GM23248 (cell line): ENCODE measurements around the gene SCAP. TPM values are rescaled to one million over a fixed set of nuclear protein-coding genes. Genes with fewer than 3 reads are reported as not detected.

ENCODE experiments used
- DNase-seq: peaks from one replicate; pipeline ENCODE4 v3.0.0-alpha.2; 2015
- H2AFZ ChIP-seq: fragments of 200-600 bp; sonication (generic); 2 replicates; pipeline ENCODE4 v1.6.1; 2016; ENCODE audit warnings: antibody characterized with exemption
- H3F3A ChIP-seq: fragments of 200-600 bp; sonication (generic); 2 replicates; pipeline ENCODE4 v1.6.1; 2016; ENCODE audit warnings: mild to moderate bottlenecking, antibody characterized with exemption, mixed run types; ENCODE audit not compliant: insufficient read depth
- H3K27ac ChIP-seq: fragments of 200-600 bp; sonication (generic); 2 replicates; pipeline ENCODE4 v1.5.1; 2016; ENCODE audit warnings: mild to moderate bottlenecking
- H3K27me3 ChIP-seq: fragments of 200-600 bp; sonication (generic); replicated peaks from 2 replicates; pipeline ENCODE4 v1.6.1; 2016; ENCODE audit warnings: mild to moderate bottlenecking; ENCODE audit not compliant: insufficient read depth
- H3K36me3 ChIP-seq: fragments of 200-600 bp; sonication (generic); 2 replicates; pipeline ENCODE4 v1.6.1; 2016; ENCODE audit warnings: low read depth, mild to moderate bottlenecking
- H3K4me1 ChIP-seq: fragments of 200-600 bp; sonication (generic); 2 replicates; pipeline ENCODE4 v1.6.1; 2016; ENCODE audit warnings: mild to moderate bottlenecking; ENCODE audit not compliant: insufficient read depth
- H3K4me2 ChIP-seq: fragments of 200-600 bp; sonication (generic); one replicate; pipeline ENCODE4 v1.6.1; 2016; ENCODE audit warnings: mild to moderate bottlenecking; ENCODE audit not compliant: unreplicated experiment
- H3K4me3 ChIP-seq: fragments of 200-600 bp; sonication (generic); 2 replicates; pipeline ENCODE4 v1.5.1; 2016; ENCODE audit warnings: mild to moderate bottlenecking
- H3K79me2 ChIP-seq: fragments of 200-600 bp; sonication (generic); 2 replicates; pipeline ENCODE4 v1.6.1; 2016; ENCODE audit warnings: mild to moderate bottlenecking; ENCODE audit not compliant: insufficient read depth
- H3K9ac ChIP-seq: fragments of 200-600 bp; sonication (generic); 2 replicates; pipeline ENCODE4 v1.6.1; 2016; ENCODE audit warnings: mild to moderate bottlenecking
- H3K9me2 ChIP-seq: fragments of 200-600 bp; sonication (generic); 2 replicates; pipeline ENCODE4 v1.6.1; 2016; ENCODE audit warnings: mixed run types, mild to moderate bottlenecking, moderate library complexity; ENCODE audit not compliant: insufficient read depth
- H3K9me3 ChIP-seq: fragments of 200-600 bp; sonication (generic); one replicate; pipeline ENCODE4 v1.6.1; 2017; ENCODE audit warnings: low read depth
- H4K20me1 ChIP-seq: fragments of 200-600 bp; sonication (generic); 2 replicates; pipeline ENCODE4 v1.6.0; 2016; ENCODE audit not compliant: insufficient read depth
- EZH2 ChIP-seq: fragments of 200-600 bp; sonication (generic); IDR thresholded peaks from 2 replicates; pipeline ENCODE4 v1.6.1; 2018; ENCODE audit warnings: antibody characterized with exemption, mild to moderate bottlenecking; ENCODE audit not compliant: insufficient read depth, poor library complexity, severe bottlenecking
- EZH2phosphoT487 ChIP-seq: fragments of 200-600 bp; sonication (generic); IDR thresholded peaks from 2 replicates; pipeline ENCODE4 v1.6.1; 2018; ENCODE audit warnings: antibody characterized with exemption, moderate library complexity, mild to moderate bottlenecking, low read depth; ENCODE audit not compliant: insufficient read depth
- WGBS, 2 experiments: methylation state at CpG; one replicate each; pipeline ENCODE4 v1.1.6; 2015 to 2017; ENCODE audit warnings: low lambda C conversion rate in 2 of 2, low coverage in 1 of 2; ENCODE audit errors: missing lambda C conversion rate in 2 of 2; 5-methylcytosine and 5-hydroxymethylcytosine counted together
- in situ Hi-C: fragments of 300-500 bp; cut with MboI; formaldehyde crosslinking; loops from 2 replicates; pipeline ENCODE4 v1.15.0; 2020
- polyA plus RNA-seq: library from polyadenylated mRNA; unstranded; fragments of >200 nt; fragmentation: Nextera tagmentation; extraction: Ambion mirVana; gene quantifications from 2 replicates; pipeline ENCODE4 v1.2.1, GENCODE V29; 2016
- total RNA-seq: library from RNA; depleted of rRNA; stranded (reverse); fragments of >200 nt; shearing (Covaris generic); gene quantifications from 2 replicates; pipeline ENCODE4 v1.2.3, GENCODE V29; 2014

Gene SCAP
- total and polyA plus RNA-seq, 2 experiments from 2014 or later: 34.7 to 70.1 TPM

DNA sequence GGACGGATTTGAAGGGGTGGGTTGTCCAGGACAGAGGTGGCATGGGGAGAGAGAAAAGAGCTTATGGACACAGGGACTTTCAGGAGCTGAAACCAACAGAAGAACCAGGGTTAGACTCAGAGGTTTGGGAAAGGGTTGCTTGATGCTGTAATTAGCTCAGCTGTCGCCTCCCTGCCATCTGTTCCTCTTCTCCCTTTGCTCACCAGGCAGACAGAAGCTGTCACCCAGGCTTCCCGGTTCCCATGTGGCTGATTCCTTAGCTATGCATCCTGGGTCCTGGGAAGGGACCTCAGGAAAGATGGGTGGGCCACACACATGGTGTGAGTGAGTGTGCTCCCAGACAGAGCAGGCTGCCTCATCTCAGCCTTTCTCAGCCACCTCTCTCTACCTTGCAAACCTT, 80.9 kb downstream of the SCAP start:
- H2AFZ ChIP-seq: no peak overlapping the region
- H4K20me1 ChIP-seq: peaks cover 7% of the 10 kb centered on the region
- peaks cover 95% of the 10 kb centered on the region for H3K79me2 ChIP-seq

DNA sequence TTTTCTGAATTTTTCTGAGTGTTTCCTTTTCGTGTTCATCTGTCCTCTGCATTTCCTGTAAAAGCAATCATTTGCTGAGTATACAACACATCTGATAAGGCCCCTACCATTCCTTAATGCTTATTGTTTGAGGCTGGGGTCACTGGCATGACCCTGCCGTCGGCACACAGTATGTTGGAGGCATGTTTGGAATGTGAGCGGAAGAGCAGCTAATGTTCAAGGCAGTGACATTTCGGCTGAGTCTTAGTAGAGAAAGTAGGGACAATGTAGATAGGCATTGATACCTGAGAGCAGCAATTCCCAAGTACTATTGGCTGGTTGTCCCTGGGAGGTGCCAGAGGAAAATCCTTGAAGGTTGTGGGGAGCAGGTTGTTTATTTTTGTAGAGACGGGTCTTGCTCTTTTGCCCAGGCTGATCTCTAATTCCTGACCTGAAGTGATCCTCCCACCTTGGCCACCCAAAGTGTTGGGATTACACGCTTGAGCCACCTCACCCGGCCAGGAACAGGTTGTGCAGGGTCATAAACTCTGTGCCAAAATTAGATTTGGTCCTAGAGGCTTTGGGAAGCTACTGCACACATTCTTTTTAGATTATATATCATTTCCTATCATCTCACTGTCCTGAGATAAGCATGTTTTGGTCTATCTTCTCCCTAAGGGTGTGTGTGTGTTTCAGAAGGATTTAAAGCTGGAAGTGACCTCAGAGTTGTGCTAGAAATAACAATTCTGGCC, 81.4 kb downstream of the SCAP start:
- H3K4me3 ChIP-seq: no peak overlapping the region
- in situ Hi-C loops: no loop called here
- H3K27ac ChIP-seq: no peak overlapping the region
- H3F3A ChIP-seq: peaks cover under 1% of the 10 kb centered on the region; the same call in 1 of the 2 replicates
- peaks cover 96% of the 10 kb centered on the region for H3K79me2 ChIP-seq
- no peak for TF ChIP-seq EZH2
- no peak for TF ChIP-seq EZH2phosphoT487
- H4K20me1 ChIP-seq: peaks cover 7% of the 10 kb centered on the region
- H3K4me2 ChIP-seq: no peak overlapping the region
- no peaks in the 10 kb centered on the region for H3K9me3 ChIP-seq
- H3K36me3 ChIP-seq: no peaks in the 10 kb centered on the region
- no peak for DNase-seq
- 73 to 75% methylated on average over 8 of the region's 8 CpGs for WGBS, 2 experiments
- H3K27me3 ChIP-seq: no peaks in the 10 kb centered on the region
- H3K9ac ChIP-seq: no peak overlapping the region
- no peak overlapping the region for H2AFZ ChIP-seq
- H3K9me2 ChIP-seq: no peaks in the 10 kb centered on the region
- peaks cover 12% of the 10 kb centered on the region for H3K4me1 ChIP-seq

More for the DNA sequence above, 80.9 kb downstream of the SCAP start:
- no peaks in the 10 kb centered on the region for H3K9me2 ChIP-seq
- WGBS, 2 experiments: 87 to 88% methylated on average over 3 of the region's 3 CpGs
- no peak overlapping the region for H3K27ac ChIP-seq
- TF ChIP-seq EZH2phosphoT487: no peak
- no peaks in the 10 kb centered on the region for H3K9me3 ChIP-seq
- no peak for DNase-seq
- peaks cover 15% of the 10 kb centered on the region for H3K4me1 ChIP-seq
- peaks cover 6% of the 10 kb centered on the region; the same call in 1 of the 2 replicates for H3F3A ChIP-seq
- no peak overlapping the region for H3K4me2 ChIP-seq
- no peaks in the 10 kb centered on the region for H3K36me3 ChIP-seq
- no peaks in the 10 kb centered on the region for H3K27me3 ChIP-seq
- in situ Hi-C loops: no loop called here
- H3K4me3 ChIP-seq: no peak overlapping the region
- H3K9ac ChIP-seq: no peak overlapping the region

DNA sequence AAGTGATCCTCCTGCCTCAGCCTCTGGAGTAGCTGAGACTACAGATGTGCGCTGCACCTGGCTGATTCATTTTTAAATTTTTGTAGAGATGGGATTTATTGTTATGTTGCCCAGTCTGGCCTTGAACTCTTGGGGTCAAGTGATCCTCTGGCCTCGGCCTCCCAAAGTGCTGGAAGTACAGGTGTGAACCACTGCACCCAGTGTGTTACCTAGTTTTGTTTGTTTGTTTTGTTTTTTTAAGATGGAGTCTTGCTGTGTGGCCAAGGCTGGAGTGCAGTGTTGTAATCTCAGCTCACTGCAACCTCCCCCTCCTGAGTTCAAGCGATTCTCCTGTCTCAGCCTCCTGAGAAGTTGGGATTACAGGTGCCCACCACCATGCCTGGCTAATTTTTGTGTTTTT, 82.8 kb downstream of the SCAP start:
- no peak overlapping the region for H3K9ac ChIP-seq
- no peaks in the 10 kb centered on the region for H3K27me3 ChIP-seq
- 0 out of 2 replicates have a peak, but pooled peaks cover 6% of the 10 kb centered on the region for H3K36me3 ChIP-seq
- H2AFZ ChIP-seq: no peak overlapping the region
- WGBS, 2 experiments: 97 to 98% methylated on average over 3 of the region's 3 CpGs
- no peak for TF ChIP-seq EZH2phosphoT487
- no peak for TF ChIP-seq EZH2
- no peak overlapping the region for H3K27ac ChIP-seq
- peaks cover 7% of the 10 kb centered on the region for H4K20me1 ChIP-seq
- no peaks in the 10 kb centered on the region for H3K9me3 ChIP-seq
- no peaks in the 10 kb centered on the region for H3F3A ChIP-seq
- H3K4me2 ChIP-seq: no peak overlapping the region
- no peak for DNase-seq
- H3K79me2 ChIP-seq: peaks cover 97% of the 10 kb centered on the region
- no peaks in the 10 kb centered on the region for H3K9me2 ChIP-seq
- no peak overlapping the region for H3K4me3 ChIP-seq
- in situ Hi-C loops: no loop called here
- H3K4me1 ChIP-seq: peaks cover 12% of the 10 kb centered on the region

DNA sequence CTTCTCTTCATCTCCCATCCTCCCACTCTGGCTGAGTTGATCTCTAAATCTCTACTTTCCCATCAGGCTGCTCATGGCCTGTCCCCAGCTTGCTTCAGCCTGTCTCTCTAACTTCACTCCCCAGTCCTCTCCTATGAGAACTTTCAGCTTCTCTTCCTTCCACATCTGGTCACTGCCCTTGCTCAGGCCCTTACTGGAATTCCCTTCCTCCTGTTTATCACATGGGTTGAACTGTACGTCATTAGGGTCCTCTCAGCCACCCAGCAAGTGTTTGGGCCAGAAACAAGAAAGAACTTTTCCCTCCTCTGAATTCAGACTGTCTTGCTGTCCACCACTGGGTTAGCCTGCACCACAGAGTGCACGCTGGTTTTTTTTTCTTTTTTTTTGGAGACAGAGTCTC, 89.9 kb downstream of the SCAP start:
- H4K20me1 ChIP-seq: no peaks in the 10 kb centered on the region; the same call in none of the 2 replicates
- TF ChIP-seq EZH2 (no peak), EZH2phosphoT487 (no peak)
- peaks cover 4% of the 10 kb centered on the region; the same call in 1 of the 2 replicates for H3F3A ChIP-seq
- H3K9me3 ChIP-seq: no peaks in the 10 kb centered on the region
- H3K27me3 ChIP-seq: no peaks in the 10 kb centered on the region
- H2AFZ ChIP-seq: no peak overlapping the region
- DNase-seq: no peak
- peaks cover 94% of the 10 kb centered on the region for H3K79me2 ChIP-seq
- H3K27ac ChIP-seq: no peak overlapping the region
- no peak overlapping the region for H3K9ac ChIP-seq
- H3K4me2 ChIP-seq: no peak overlapping the region
- H3K4me3 ChIP-seq: no peak overlapping the region
- in situ Hi-C loops: no loop called here
- 96 to 100% methylated on average over 2 of the region's 2 CpGs for WGBS, 2 experiments
- H3K36me3 ChIP-seq: 0 out of 2 replicates have a peak, but pooled peaks cover 10% of the 10 kb centered on the region
- peaks cover 6% of the 10 kb centered on the region; the same call in 1 of the 2 replicates for H3K4me1 ChIP-seq
- H3K9me2 ChIP-seq: no peaks in the 10 kb centered on the region
